ENCODE results near the gene PCCA.
"Not testable (repeated sequence)": the region's sequence is repeated elsewhere in the genome, so short reads cannot be mapped to it uniquely, and the experiment has no call there.

PCCA gene

GRCh38 chr13:100364591-100364990 lies 275.7 kb downstream of the PCCA start:
- no peak for DNase-seq (ENCODE audit: low read depth, low spot score)
- Histone ChIP-seq H3K4me1 (ENCODE audit: insufficient read depth, insufficient read length) (no peaks in the 10 kb centered on the region), H3K9me3 (ENCODE audit: insufficient read depth, low read length) (no peaks in the 10 kb centered on the region), H3K36me3 (ENCODE audit: insufficient read depth, insufficient read length, low read length) (no peaks in the 10 kb centered on the region), H3K27me3 (ENCODE audit: insufficient read depth, insufficient read length) (no peaks in the 10 kb centered on the region), H3K9ac (ENCODE audit: insufficient read length, low read depth) (no peak overlapping the region), H3K4me3 (ENCODE audit: insufficient read length, low read depth) (no peak overlapping the region)
- TF ChIP-seq YY1 (IDR thresholded peaks at IDR 0.05; ENCODE audit: insufficient read depth, insufficient read length) = no peak
- no peak for TF ChIP-seq SUZ12 (IDR thresholded peaks at IDR 0.05; ENCODE audit: extremely low read depth, insufficient read depth, insufficient read length)
- no peak for TF ChIP-seq ZNF274 (IDR thresholded peaks at IDR 0.05; ENCODE audit: low read depth, low read length)

GRCh38 chr13:100365680-100366079 lies 276.8 kb downstream of the PCCA start:
- TF ChIP-seq SUZ12 (IDR thresholded peaks at IDR 0.05; ENCODE audit: extremely low read depth, insufficient read depth, insufficient read length) (no peak), ZNF274 (IDR thresholded peaks at IDR 0.05; ENCODE audit: low read depth, low read length) (no peak), YY1 (IDR thresholded peaks at IDR 0.05; ENCODE audit: insufficient read depth, insufficient read length) (no peak)

GRCh38 chr13:100378533-100378932 lies 289.6 kb downstream of the PCCA start:
- no peaks in the 10 kb centered on the region for H3K9me3 ChIP-seq (ENCODE audit: insufficient read depth, low read length)
- H3K9ac ChIP-seq (ENCODE audit: insufficient read length, low read depth) = no peak overlapping the region
- no peaks in the 10 kb centered on the region for H3K36me3 ChIP-seq (ENCODE audit: insufficient read depth, insufficient read length, low read length)
- TF ChIP-seq YY1 (IDR thresholded peaks at IDR 0.05; ENCODE audit: insufficient read depth, insufficient read length) (no peak), SUZ12 (IDR thresholded peaks at IDR 0.05; ENCODE audit: extremely low read depth, insufficient read depth, insufficient read length) (no peak), ZNF274 (IDR thresholded peaks at IDR 0.05; ENCODE audit: low read depth, low read length) (no peak)
- H3K4me1 ChIP-seq (ENCODE audit: insufficient read depth, insufficient read length) = no peaks in the 10 kb centered on the region
- no peak for DNase-seq (ENCODE audit: low read depth, low spot score)
- no peak overlapping the region for H3K4me3 ChIP-seq (ENCODE audit: insufficient read length, low read depth)
- no peaks in the 10 kb centered on the region for H3K27me3 ChIP-seq (ENCODE audit: insufficient read depth, insufficient read length)

More at GRCh38 chr13:100365680-100366079, 276.8 kb downstream of the PCCA start:
- Histone ChIP-seq H3K9ac (ENCODE audit: insufficient read length, low read depth) (no peak overlapping the region), H3K4me1 (ENCODE audit: insufficient read depth, insufficient read length) (no peaks in the 10 kb centered on the region), H3K4me3 (ENCODE audit: insufficient read length, low read depth) (no peak overlapping the region), H3K9me3 (ENCODE audit: insufficient read depth, low read length) (no peaks in the 10 kb centered on the region), H3K36me3 (ENCODE audit: insufficient read depth, insufficient read length, low read length) (no peaks in the 10 kb centered on the region), H3K27me3 (ENCODE audit: insufficient read depth, insufficient read length) (no peaks in the 10 kb centered on the region)
- DNase-seq (ENCODE audit: low read depth, low spot score) = no peak

GRCh38 chr13:100381595-100382224 lies 292.8 kb downstream of the PCCA start:
- Histone ChIP-seq H3K27me3 (ENCODE audit: insufficient read depth, insufficient read length) (no peaks in the 10 kb centered on the region), H3K9ac (ENCODE audit: insufficient read length, low read depth) (no peak overlapping the region), H3K9me3 (ENCODE audit: insufficient read depth, low read length) (no peaks in the 10 kb centered on the region), H3K4me1 (ENCODE audit: insufficient read depth, insufficient read length) (no peaks in the 10 kb centered on the region), H3K36me3 (ENCODE audit: insufficient read depth, insufficient read length, low read length) (no peaks in the 10 kb centered on the region), H3K4me3 (ENCODE audit: insufficient read length, low read depth) (no peak overlapping the region)
- no peak for DNase-seq (ENCODE audit: low read depth, low spot score)
- TF ChIP-seq SUZ12 (IDR thresholded peaks at IDR 0.05; ENCODE audit: extremely low read depth, insufficient read depth, insufficient read length) (no peak), ZNF274 (IDR thresholded peaks at IDR 0.05; ENCODE audit: low read depth, low read length) (no peak), YY1 (IDR thresholded peaks at IDR 0.05; ENCODE audit: insufficient read depth, insufficient read length) (no peak)

- H3K27me3 ChIP-seq (ENCODE audit: insufficient read depth, insufficient read length) = no peaks in the 10 kb centered on the region
- no peak for TF ChIP-seq ZNF274 (IDR thresholded peaks at IDR 0.05; ENCODE audit: low read depth, low read length)
- TF ChIP-seq YY1 (IDR thresholded peaks at IDR 0.05; ENCODE audit: insufficient read depth, insufficient read length) = no peak
- TF ChIP-seq SUZ12 (IDR thresholded peaks at IDR 0.05; ENCODE audit: extremely low read depth, insufficient read depth, insufficient read length) = no peak
- no peaks in the 10 kb centered on the region for H3K36me3 ChIP-seq (ENCODE audit: insufficient read depth, insufficient read length, low read length)
- H3K9ac ChIP-seq (ENCODE audit: insufficient read length, low read depth) = no peak overlapping the region
- no peak for DNase-seq (ENCODE audit: low read depth, low spot score)
- no peak overlapping the region for H3K4me3 ChIP-seq (ENCODE audit: insufficient read length, low read depth)
- no peaks in the 10 kb centered on the region for H3K4me1 ChIP-seq (ENCODE audit: insufficient read depth, insufficient read length)
- no peaks in the 10 kb centered on the region for H3K9me3 ChIP-seq (ENCODE audit: insufficient read depth, low read length)
These were observed 293.9 kb downstream of the PCCA start for GRCh38 chr13:100382785-100383184.

- Histone ChIP-seq H3K36me3 (ENCODE audit: insufficient read depth, insufficient read length, low read length) (no peaks in the 10 kb centered on the region), H3K9me3 (ENCODE audit: insufficient read depth, low read length) (no peaks in the 10 kb centered on the region), H3K27me3 (ENCODE audit: insufficient read depth, insufficient read length) (no peaks in the 10 kb centered on the region), H3K9ac (ENCODE audit: insufficient read length, low read depth) (no peak overlapping the region), H3K4me1 (ENCODE audit: insufficient read depth, insufficient read length) (no peaks in the 10 kb centered on the region), H3K4me3 (ENCODE audit: insufficient read length, low read depth) (no peak overlapping the region)
- no peak for DNase-seq (ENCODE audit: low read depth, low spot score)
- TF ChIP-seq YY1 (IDR thresholded peaks at IDR 0.05; ENCODE audit: insufficient read depth, insufficient read length) = no peak
- no peak for TF ChIP-seq ZNF274 (IDR thresholded peaks at IDR 0.05; ENCODE audit: low read depth, low read length)
- no peak for TF ChIP-seq SUZ12 (IDR thresholded peaks at IDR 0.05; ENCODE audit: extremely low read depth, insufficient read depth, insufficient read length)
These were observed 298.5 kb downstream of the PCCA start for GRCh38 chr13:100387416-100387815.

- not testable (repeated sequence) for H3K36me3 ChIP-seq (ENCODE audit: insufficient read depth, insufficient read length, low read length); H3K4me3 ChIP-seq (ENCODE audit: insufficient read length, low read depth); H3K4me1 ChIP-seq (ENCODE audit: insufficient read depth, insufficient read length); H3K9ac ChIP-seq (ENCODE audit: insufficient read length, low read depth); H3K27me3 ChIP-seq (ENCODE audit: insufficient read depth, insufficient read length); DNase-seq (ENCODE audit: low read depth, low spot score); H3K9me3 ChIP-seq (ENCODE audit: insufficient read depth, low read length)
These were observed 299.3 kb downstream of the PCCA start for GRCh38 chr13:100388150-100388549.
